Medulla oblongata (tissue), 1 donor: ENCODE results near the gene CNTRL.
"Not testable (repeated sequence)": the region's sequence is repeated elsewhere in the genome, so short reads cannot be mapped to it uniquely, and the experiment has no call there.

Experiments used
- DNase-seq: peaks from one replicate; pipeline ENCODE4 v3.0.0-alpha.2; 2015; ENCODE audit errors: extremely low spot score

The CNTRL gene, protein sequence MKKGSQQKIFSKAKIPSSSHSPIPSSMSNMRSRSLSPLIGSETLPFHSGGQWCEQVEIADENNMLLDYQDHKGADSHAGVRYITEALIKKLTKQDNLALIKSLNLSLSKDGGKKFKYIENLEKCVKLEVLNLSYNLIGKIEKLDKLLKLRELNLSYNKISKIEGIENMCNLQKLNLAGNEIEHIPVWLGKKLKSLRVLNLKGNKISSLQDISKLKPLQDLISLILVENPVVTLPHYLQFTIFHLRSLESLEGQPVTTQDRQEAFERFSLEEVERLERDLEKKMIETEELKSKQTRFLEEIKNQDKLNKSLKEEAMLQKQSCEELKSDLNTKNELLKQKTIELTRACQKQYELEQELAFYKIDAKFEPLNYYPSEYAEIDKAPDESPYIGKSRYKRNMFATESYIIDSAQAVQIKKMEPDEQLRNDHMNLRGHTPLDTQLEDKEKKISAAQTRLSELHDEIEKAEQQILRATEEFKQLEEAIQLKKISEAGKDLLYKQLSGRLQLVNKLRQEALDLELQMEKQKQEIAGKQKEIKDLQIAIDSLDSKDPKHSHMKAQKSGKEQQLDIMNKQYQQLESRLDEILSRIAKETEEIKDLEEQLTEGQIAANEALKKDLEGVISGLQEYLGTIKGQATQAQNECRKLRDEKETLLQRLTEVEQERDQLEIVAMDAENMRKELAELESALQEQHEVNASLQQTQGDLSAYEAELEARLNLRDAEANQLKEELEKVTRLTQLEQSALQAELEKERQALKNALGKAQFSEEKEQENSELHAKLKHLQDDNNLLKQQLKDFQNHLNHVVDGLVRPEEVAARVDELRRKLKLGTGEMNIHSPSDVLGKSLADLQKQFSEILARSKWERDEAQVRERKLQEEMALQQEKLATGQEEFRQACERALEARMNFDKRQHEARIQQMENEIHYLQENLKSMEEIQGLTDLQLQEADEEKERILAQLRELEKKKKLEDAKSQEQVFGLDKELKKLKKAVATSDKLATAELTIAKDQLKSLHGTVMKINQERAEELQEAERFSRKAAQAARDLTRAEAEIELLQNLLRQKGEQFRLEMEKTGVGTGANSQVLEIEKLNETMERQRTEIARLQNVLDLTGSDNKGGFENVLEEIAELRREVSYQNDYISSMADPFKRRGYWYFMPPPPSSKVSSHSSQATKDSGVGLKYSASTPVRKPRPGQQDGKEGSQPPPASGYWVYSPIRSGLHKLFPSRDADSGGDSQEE (N-terminal part only)

DNA sequence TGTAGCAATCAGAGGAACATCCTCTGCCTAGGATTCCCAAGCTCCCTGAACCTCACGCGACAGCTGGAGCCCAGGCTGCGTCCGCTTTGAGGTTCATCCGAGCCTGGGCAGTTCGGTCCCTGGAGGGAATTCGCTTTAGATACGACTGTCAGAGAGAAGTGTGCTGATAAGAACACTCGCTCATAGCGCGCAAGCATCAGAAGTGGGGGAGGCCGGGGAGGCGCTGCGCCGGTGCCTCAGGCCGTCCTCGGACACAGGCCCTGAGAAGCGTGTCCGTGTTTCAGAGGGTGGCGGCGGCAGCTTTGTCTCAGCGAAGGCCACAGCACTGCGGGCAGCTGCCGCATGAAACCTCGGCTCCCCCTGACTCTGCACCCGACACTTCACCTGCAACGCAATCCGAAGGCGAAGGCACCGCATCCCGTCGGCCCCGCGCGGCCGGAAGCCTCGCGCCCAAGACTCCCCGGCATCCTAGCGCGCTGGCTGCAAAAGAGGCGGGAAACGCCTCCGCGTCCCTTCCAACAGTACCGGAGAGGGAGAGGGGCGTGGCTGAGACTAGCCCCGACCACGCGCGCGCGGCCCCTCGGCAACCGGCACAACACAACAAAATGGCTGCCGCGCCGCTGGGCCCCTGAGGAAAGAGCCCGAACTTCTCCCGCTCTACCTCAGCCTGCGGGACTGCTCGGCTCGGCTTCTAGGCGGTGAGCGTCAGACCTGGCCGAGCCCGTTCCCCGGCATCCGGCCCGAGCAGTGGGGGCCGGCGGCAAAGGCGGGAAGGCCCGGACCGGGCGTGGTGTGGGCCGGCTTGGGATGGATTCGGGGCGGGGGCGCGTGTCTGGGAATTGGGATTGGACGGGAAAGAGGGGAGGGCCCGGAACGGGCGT lies at the start of gene CNTRL:
TSS of gene CNTRL (plus strand) at position 586 of the 881 bp plus-strand sequence. CDS start 13,372 bp downstream, outside the sequence.
- peak; percentile 84 for DNase-seq

DNA sequence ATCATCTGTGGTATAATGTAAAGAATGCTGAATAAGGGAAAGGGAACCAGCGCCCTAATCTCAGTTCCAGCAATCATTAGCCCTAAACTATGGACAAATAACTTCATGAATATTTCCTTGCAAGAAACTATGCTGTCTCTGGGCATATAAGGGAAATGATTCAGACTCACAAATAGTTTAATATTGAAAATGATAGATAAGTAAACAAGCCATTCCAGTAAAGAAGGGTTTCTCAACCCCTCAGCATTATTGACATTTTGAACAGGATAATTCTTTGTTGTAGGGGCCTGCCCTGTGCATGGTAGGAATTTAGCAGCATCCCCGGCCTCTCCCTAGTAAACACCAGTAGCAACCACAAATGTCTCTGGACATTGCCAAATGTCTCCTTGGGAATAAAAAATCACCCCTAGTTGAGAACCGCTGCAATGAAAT lies 48.5 kb upstream of the CNTRL start:
- no peak for DNase-seq

DNA sequence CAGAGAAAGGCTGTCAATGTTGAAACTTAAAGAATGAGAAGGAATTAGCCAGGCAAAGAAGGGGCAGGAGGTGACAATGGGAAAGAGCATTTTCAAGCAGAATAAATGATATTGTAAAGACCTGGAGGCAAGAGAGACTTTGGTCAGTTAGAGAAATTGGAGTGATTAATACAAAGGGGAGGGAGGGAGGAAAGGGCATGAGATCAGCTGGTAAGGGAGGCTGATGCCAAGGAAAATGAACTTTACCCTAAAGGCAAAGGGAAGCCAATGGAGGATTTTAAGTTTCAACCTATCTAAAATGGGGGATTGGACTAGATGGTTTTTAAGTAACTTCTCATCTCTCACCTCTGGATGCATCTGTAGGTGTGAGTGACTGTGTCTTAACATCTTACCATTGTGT lies 48.0 kb upstream of the CNTRL start:
- no peak for DNase-seq

DNA sequence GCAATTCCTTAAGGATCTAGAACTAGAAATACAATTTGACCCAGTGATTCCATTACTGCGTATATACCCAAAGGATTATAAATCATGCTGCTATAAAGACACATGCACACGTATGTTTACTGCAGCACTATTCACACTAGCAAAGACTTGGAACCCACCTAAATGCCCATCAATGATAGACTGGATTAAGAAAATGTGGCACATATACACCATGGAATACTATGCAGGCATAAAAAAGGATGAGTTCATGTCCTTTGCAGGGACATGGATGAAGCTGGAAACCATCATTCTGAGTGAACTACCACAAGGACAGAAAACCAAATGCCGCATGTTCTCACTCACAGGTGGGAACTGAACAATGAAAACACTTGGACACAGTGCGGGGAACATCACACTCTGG lies 46.5 kb upstream of the CNTRL start:
- DNase-seq = not testable (repeated sequence)

DNA sequence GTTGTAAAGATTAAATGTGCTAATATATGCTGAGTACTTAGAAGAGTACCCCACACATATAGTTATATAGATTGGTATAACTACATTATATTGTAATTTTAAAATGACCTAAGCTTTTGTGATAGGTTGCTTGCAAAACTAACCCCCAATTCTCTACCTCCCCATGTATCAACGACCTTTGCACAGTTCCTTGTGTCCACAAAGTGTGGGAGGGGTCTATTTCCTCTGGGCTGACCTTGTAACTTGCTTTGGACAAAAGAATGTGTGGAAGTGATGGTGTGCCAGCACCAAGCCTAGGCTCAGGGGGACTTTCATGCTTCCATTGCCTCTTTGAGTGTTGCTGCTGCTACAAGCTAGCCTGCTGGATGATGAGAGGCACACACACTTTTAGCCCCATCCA lies 45.3 kb upstream of the CNTRL start:
- no peak for DNase-seq

DNA sequence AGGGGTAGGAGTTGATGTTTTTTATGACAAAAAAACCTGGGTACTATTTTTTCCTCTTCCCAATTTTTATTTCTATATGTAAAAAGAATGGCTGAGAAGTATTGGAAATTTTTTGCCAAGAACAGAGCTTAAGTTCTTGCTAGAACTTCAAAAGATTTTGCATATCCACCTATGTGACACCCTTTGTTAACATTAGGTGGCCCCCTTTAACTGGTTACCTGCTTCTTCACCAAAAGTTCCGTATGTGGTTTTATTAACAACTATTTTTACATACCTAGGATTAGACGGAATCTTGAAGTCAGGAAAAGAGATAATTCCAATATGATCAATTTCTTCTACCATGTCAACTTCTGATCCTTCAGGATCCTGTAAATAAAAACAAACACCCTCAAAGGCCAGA lies 40.2 kb upstream of the CNTRL start:
- no peak for DNase-seq

DNA sequence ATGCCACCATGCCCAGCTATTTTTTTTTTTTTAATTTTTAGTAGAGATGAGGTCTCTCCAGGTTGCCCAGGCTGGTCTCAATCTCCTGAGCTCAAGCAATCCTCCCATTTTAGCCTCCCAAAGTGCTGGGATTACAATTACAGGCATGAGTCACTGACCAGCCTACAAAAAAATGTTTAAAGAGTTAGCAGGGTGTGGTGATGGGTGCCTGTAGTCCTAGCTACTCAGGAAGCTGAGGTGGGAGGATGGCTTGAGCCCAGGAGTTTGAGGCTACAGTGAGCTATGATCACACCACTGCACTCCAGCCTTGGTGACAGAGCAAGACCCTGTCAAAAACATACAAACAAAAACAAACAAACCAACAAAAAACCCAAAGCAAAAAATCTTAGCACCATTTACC lies 39.0 kb upstream of the CNTRL start:
- DNase-seq = not testable (repeated sequence)

DNA sequence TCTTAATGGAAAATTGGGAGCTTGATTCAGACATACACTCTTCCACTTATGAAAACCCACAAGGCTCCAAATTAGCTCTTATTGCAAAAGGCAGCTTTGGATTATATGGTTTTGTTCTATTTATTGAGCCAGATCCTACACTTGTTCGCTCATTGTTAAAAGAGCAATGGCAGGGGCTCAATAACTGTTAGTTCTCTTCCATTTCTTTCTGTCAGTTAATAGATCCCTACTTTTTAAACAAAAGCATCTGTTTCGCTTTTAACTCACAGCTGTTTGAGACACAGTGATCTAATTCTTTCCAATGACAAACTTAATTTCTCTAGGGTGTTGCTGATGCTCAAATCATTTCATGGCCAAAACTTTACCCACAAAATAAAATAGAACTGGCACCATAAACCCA lies 36.4 kb upstream of the CNTRL start:
- no peak for DNase-seq

DNA sequence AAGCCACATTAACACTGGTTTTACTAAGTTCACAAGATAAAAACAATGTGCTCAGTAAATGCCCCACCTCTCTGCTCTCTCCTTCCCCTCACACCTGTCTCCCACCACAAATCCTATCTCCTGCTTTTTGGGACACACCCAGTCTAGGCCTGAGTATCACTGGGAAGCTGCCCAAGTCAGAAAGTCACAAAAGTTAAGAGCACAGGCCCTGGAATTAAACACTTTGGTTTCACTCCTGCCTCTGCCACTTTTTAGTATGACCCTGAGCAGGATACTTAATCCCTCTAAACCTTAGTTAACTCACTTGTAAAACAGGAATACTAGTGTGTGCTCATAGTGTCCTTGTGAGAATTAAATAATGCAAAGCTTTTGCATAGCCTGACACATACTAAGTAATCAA lies 36.0 kb upstream of the CNTRL start:
- DNase-seq = no peak

DNA sequence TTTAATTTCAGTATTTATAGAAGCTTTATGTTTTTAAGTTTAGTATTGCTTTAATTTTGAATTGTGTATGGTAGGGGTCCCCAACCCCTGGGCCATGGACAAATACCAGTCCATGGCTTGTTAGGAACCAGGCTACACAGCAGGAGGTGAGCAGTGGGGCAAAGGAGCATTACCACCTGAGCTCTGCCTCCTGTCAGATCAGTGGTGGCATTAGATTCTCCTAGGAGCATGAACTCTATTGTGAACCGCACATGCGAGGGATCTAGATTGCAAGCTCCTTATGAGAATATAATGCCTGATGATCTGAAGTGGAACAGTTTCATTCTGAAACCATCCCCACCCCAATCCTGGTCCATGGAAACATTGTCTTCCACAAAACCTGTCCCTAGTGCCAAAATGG lies 26.6 kb upstream of the CNTRL start:
- no peak for DNase-seq

DNA sequence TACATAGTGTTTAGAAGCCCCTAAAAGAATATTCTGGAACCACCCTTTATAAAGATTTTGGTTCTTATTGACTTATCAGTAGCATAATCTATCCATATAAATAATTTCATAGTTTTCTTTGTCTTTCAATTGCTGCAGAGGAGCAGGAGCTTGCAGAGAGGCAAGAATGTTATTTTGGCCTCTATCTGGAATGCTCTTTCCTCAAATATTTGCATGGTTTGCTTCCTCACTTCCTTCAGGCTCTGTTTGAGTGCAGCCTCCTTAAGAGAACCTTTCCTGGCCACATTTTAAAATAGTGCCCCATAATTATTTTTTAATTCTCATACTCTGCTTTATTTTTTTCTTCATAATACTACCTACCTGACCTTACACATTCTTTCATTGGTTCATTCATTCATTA lies 26.1 kb upstream of the CNTRL start:
- no peak for DNase-seq

DNA sequence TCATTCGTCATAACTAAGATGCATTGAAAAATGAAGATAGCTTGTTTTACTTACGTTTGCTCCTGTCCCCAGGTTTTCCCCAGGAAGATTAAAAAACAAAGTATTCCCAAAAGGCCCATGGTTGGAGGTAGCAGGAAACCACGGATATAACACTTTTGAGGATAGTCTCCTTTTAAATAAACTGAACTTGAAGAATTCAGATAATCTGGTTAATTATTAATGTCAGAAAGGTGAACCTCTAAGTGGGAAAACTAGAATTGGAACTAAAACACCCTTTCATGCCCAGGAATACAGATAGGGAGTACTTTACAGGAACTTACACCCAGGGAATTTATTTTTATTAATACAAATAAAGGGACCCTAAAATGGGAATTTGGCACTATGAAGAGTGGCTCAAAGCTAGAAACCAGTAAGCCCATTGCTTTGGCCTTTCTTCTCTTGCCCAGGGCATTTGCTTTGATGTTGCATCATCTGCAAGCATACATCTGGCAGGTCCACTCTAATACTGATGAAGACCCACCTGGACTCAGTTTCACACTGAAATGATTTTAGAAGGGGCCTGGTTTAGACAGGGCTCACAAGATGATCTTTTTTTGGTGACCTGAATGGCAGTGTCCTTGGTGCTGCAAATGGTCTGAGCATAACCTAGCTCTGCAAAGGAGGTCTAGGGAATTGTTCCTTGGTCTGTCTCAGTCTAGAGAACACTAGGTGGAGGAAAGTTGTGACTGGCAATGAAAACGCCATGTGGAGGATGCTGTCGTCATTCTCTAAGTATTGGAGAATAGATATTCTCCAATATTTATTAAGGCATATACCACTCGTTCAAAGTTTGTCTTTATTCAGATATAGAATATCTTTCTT lies 24.4 kb upstream of the CNTRL start, which contains the start of gene C5:
TSS of gene C5 (minus strand) at position 148 of the 861 bp plus-strand sequence. CDS start at position 119, 29 bp downstream.
- no peak for DNase-seq

DNA sequence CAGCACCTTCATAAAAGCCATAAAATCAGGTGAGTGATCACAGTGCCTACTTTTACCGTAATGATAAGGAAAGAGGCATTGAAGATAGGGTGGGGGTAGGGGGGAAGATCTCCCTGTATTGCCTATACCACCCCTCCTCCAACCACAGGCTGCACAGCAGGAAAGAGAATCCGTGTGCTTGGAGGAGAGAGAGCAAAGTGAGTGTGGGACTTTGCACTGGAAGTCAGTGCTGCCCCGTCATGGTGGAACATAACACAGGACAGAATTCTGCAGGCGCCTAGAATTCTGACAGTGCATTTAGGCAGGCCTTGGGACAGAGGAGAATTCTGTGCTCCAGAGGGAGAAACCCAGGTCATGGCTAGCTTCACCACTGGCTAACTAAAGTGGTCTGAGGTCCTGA lies 21.2 kb upstream of the CNTRL start:
- DNase-seq = no peak

DNA sequence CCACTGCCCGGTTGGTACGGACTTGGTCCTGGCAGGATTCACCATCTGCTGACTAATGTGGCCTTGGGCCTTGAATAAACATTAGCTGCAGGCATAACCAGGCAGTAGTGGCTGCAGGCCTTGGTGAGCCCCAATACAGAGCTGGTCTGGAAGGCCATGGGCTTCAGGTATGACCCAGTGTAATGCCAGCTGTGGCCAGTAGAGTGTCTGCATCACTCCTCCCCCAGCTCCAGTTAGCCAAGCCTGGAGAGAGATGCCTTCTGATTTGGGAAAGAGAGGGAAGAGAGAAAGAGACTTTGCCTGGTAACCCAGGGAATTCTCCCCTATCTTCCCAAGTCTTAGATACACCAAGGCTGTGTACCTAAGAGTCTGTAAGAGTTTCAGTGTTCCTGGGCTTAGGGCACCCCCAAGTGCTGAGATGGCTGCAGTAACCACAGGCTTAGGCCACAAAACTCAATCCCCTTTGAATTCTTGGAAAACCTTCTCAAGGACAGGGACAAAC lies 19.1 kb upstream of the CNTRL start:
- no peak for DNase-seq

DNA sequence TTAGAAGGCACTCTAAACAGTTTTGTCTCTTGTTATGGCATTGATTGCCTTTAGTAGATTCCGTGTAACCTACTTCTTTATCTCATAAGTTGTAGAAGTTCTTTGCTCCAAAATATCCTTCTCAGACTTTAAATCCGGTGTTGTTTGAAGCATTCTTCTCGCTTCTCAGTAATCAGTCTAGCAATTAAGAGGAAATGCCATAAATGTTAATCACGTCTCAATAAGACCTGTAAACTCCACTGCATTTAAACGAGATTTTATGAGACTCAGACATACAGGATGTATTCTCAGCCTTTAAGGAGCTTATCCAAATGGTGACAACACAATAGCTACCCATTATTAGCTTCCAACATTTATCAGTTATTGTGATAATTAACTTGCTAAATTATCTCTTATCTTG lies 16.9 kb upstream of the CNTRL start:
- DNase-seq = no peak

DNA sequence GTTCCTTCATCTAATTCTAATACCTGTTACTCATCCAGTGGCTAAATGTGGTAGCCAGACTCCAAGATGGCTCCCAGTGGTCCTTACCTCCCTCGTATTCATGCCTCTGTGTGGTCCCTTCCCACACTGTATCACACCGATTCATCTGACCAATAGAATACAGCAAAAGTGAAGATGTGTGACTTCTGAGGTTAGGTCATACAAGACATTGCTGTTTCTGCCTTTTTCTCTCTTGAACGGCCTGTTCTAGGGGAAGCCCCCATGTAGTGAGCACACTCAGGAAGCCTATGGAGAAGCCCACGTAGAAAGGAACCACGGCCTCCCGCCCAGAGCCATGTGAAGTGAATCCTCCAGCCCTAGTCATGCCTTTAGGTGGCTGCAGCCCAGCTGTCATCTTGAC lies 15.2 kb upstream of the CNTRL start:
- DNase-seq = no peak

DNA sequence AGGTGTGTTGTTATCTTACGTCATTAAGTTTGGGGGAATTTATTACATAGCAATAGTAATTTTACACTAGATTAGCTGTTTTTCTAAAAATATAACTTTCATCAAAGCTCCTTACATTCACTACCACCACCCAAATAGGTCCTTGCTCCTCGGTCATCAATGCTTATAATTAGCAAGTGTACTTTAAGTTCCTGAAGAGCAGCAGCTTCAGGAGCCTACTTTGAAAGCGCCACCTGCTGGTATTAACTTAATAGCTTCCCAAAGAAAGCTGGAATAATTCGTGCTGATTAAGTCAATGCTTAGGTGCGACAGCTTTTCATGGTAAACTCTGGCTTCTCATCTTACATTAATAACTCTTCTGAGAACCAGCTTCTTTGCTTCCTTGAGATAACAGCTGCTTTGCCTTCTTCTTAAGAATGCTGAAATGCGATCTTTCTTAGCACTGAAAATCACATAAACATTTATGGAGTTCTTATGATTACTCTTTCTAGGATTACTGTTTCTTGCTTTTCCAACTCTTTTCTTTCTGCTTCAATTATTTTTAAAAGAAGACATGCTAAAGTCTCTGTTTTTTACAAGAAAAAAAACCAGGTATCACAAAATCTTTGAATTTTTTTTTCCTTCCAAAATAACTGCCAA lies 14.6 kb upstream of the CNTRL start:
- peak; percentile 71 for DNase-seq

DNA sequence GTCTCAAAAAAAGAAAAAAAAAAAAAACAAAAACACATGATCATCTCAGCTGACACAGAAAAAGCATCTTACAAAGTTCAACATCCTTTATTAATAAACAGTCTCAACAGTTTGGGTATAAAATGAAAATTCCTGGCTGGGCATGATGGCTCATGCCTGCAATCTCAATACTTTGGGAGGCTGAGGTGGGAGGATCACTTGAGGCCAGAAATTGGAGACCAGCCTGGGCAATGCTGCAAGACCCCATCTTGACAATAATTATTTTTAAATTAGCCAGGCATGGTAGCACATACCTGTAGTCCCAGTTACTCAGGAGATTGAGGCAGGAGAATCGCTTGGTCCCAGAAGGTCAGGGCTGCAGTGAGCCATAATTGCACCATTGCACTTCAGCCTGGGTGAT lies 7.9 kb upstream of the CNTRL start:
- DNase-seq = no peak

DNA sequence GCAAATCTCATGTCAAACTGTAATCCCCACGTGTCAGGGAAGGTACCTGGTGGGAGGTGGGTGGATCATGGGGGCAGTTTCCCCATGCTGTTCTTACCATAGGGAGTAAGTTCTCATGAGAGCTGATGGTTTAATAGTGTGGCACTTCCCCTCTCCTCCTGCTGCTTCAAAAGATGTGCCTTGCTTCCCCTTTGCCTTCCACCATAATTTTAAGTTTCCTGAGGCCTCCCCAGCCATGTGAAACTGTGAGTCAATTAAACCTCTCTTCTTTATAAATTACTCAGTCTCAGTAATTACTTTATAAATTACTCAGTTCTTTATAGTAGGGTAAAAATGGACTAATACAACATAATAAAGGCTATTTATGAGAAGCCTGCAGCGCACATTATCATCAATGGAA lies 7.1 kb upstream of the CNTRL start:
- no peak for DNase-seq
